GM23338 (cell line): Measurements from ENCODE around the gene EIF5A. TPM values are rescaled to one million over a fixed set of nuclear protein-coding genes. Genes with fewer than 3 reads are reported as not detected.
"Not testable (repeated sequence)": the region's sequence is repeated elsewhere in the genome, so short reads cannot be mapped to it uniquely, and the experiment has no call there.

ENCODE experiments used
- ATAC-seq: fragments of 200-7000 bp; cut with Tn5 transposase; 3 replicates; pipeline ENCODE4 v1.9.1; 2020
- DNase-seq: peaks from one replicate; pipeline ENCODE4 v3.0.0-alpha.2; 2015; ENCODE audit warnings: low spot score
- H2AFZ ChIP-seq: fragments of 200-600 bp; sonication (generic); 2 replicates; pipeline ENCODE4 v1.8.0; 2016; ENCODE audit warnings: antibody characterized with exemption, mild to moderate bottlenecking, moderate library complexity
- H3F3A ChIP-seq: fragments of 200-600 bp; sonication (generic); replicated peaks from 2 replicates; pipeline ENCODE4 v1.8.0; 2017; ENCODE audit warnings: antibody characterized with exemption, mixed run types, low read depth
- H3K27ac ChIP-seq: fragments of 200-600 bp; sonication (generic); 2 replicates; pipeline ENCODE4 v1.6.1; 2016; ENCODE audit warnings: low read depth
- H3K27me3 ChIP-seq: fragments of 200-600 bp; sonication (generic); 2 replicates; pipeline ENCODE4 v1.8.0; 2016; ENCODE audit warnings: mild to moderate bottlenecking, mixed run types, moderate library complexity; ENCODE audit not compliant: insufficient read depth
- H3K36me3 ChIP-seq: fragments of 200-600 bp; sonication (generic); 2 replicates; pipeline ENCODE4 v1.8.0; 2016; ENCODE audit warnings: mild to moderate bottlenecking; ENCODE audit not compliant: insufficient read depth
- H3K4me1 ChIP-seq: fragments of 200-600 bp; sonication (generic); 2 replicates; pipeline ENCODE4 v1.8.0; 2016; ENCODE audit warnings: mild to moderate bottlenecking, moderate library complexity; ENCODE audit not compliant: insufficient read depth
- H3K4me2 ChIP-seq: fragments of 200-600 bp; sonication (generic); 2 replicates; pipeline ENCODE4 v1.7.1; 2017; ENCODE audit warnings: mixed run types
- H3K4me3 ChIP-seq: fragments of 200-600 bp; sonication (generic); 2 replicates; pipeline ENCODE4 v1.6.1; 2016; ENCODE audit warnings: mixed run types
- H3K79me2 ChIP-seq: fragments of 200-600 bp; sonication (generic); replicated peaks from 2 replicates; pipeline ENCODE4 v1.8.0; 2017; ENCODE audit warnings: mild to moderate bottlenecking; ENCODE audit not compliant: insufficient read depth
- H3K9me2 ChIP-seq: fragments of 200-600 bp; sonication (generic); 2 replicates; pipeline ENCODE4 v1.8.0; 2017; ENCODE audit not compliant: insufficient read depth
- H4K20me1 ChIP-seq: fragments of 200-600 bp; sonication (generic); replicated peaks from 2 replicates; pipeline ENCODE4 v1.8.0; 2017; ENCODE audit warnings: mild to moderate bottlenecking; ENCODE audit not compliant: insufficient read depth
- H3K27ac Mint-ChIP-seq: 2 replicates; pipeline ENCODE4 v1.8.0; 2020; ENCODE audit warnings: inconsistent platforms, mild to moderate bottlenecking, moderate library complexity, mixed read lengths
- H3K27me3 Mint-ChIP-seq: 3 replicates; pipeline ENCODE4 v1.8.0; 2022; ENCODE audit warnings: low read depth, mild to moderate bottlenecking, moderate library complexity, mixed read lengths, inconsistent platforms; ENCODE audit not compliant: insufficient read depth, poor library complexity
- H3K36me3 Mint-ChIP-seq: 3 replicates; pipeline ENCODE4 v1.8.0; 2021; ENCODE audit warnings: low read depth, mild to moderate bottlenecking, inconsistent platforms, moderate library complexity, mixed read lengths
- H3K4me1 Mint-ChIP-seq: 3 replicates; pipeline ENCODE4 v1.8.0; 2020; ENCODE audit warnings: mild to moderate bottlenecking, inconsistent platforms, mixed read lengths
- H3K4me3 Mint-ChIP-seq: 3 replicates; pipeline ENCODE4 v1.8.0; 2021; ENCODE audit warnings: moderate library complexity, mild to moderate bottlenecking, inconsistent platforms, mixed read lengths
- H3K9me3 Mint-ChIP-seq: 3 replicates; pipeline ENCODE4 v1.8.0; 2020; ENCODE audit warnings: moderate library complexity, mild to moderate bottlenecking, inconsistent platforms, mixed read lengths
- EZH2phosphoT487 ChIP-seq: fragments of 200-600 bp; sonication (generic); IDR thresholded peaks from one replicate; pipeline ENCODE4 v1.8.1; 2018; ENCODE audit warnings: antibody characterized with exemption; ENCODE audit not compliant: unreplicated experiment
- NANOG ChIP-seq: IDR thresholded peaks from 2 replicates; pipeline ENCODE4 v1.6.1; 2016; ENCODE audit warnings: antibody characterized with exemption, borderline replicate concordance
- POLR2AphosphoS5 ChIP-seq: IDR thresholded peaks from 2 replicates; pipeline ENCODE4 v1.6.1; 2016; ENCODE audit warnings: antibody characterized with exemption, low read depth
- STAT1 ChIP-seq: IDR thresholded peaks from one replicate; pipeline ENCODE4 v1.6.1; 2016; ENCODE audit warnings: antibody characterized with exemption; ENCODE audit not compliant: unreplicated experiment
- ZNF114 ChIP-seq: fragments of 250-450 bp; sonication (Bioruptor Pico); IDR thresholded peaks from 2 replicates; pipeline ENCODE4 v1.5.0; 2020; ENCODE audit warnings: mild to moderate bottlenecking, moderate library complexity
- polyA plus RNA-seq: library from polyadenylated mRNA; unstranded; fragments of >200 nt; fragmentation: Nextera tagmentation; extraction: Ambion mirVana; gene quantifications from 2 replicates; pipeline ENCODE4 v1.2.1, GENCODE V29; 2016
- total RNA-seq: library from RNA; depleted of rRNA; stranded (reverse); fragments of >200 nt; shearing (Covaris generic); gene quantifications from 2 replicates; pipeline ENCODE4 v1.2.3, GENCODE V29; 2014
- TF ChIP-seq, protein P1 (sequence below): fragments of 250-450 bp; sonication (Bioruptor Pico); IDR thresholded peaks from 2 replicates; pipeline ENCODE4 v1.5.0; 2020; ENCODE audit warnings: mild to moderate bottlenecking, moderate library complexity
- TF ChIP-seq, protein P2 (sequence below): IDR thresholded peaks from one replicate; pipeline ENCODE4 v1.6.1; 2018; ENCODE audit warnings: antibody characterized with exemption; ENCODE audit not compliant: unreplicated experiment
- TF ChIP-seq, protein P3 (sequence below): IDR thresholded peaks from 2 replicates; pipeline ENCODE4 v1.6.1; 2016; ENCODE audit warnings: antibody characterized with exemption

Gene EIF5A
- total and polyA plus RNA-seq, 2 experiments from 2014 or later = 833 to 1,562 TPM

DNA sequence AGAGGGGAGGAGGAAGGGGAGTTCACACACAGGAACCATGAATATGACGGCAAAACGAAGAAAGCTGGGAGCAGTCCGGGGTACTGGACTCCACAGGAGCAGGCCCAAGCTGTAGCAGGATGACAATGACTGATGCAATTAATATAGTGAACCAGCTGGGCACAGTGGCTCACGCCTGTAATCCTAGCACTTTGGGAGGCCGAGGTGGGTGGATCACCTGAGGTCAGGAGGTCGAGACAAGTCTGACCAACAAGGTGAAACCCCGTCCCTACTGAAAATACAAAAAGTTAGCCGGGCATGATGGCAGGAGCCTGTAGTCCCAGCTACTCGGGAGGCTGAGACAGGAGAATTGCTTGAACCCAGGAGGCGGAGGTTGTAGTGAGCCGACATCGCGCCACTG, 28.3 kb downstream of the EIF5A start:
- peaks cover 31% of the 10 kb centered on the region for H3K4me1 Mint-ChIP-seq

DNA sequence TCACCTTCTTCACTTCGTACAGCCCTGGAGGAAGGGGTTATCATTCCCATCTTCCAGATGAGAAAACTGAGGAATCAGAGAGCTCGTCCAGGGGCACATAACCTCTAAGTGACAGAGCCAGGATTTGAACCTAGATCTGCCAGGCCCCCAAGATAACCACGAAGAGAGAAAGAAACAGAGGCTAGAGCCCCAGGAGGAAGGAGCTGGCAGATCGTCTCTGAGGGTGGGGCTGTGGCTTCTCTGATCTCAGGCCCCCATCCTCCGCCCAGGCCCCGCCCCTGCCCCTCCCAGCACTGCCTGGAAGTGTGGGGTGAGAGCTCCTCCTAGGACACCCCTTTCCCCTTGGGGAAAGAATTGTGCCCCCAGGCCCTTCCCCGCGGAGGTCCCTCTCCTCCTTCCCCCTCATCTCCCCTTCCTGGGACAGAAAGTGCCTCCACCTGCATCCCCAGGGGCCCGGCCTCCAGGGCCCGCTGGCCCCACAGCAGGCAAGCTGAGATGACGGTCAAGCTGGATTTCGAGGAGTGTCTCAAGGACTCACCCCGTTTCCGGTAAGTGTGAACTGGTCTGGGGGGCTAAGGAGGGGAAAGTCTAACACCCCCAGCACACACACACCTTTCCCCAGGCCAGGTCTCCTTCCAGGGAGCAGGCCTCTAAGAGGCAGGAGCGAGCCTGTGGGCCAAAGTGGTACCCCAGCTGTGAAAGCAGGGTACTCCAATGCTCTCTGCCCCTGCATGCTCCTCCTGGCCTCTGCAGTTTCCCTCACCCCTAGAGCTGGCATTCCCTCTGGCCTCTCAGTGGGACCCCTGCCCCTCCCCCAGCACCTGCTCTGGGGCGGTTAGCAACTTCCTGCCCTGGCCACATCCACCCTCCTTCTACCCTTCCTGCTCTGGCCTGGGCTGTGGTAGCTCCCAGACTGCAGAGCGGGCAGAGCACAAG, 29.1 kb downstream of the EIF5A start, which contains the start of gene ACAP1:
ACAP1 (plus strand) TSS at position 290 of the 936 bp plus-strand sequence; CDS start at position 496, 206 bp downstream.
- Histone ChIP-seq H3K79me2 (no peaks in the 10 kb centered on the region), H2AFZ (peak within 1 kb of the TSS; percentile 69), H3K9me2 (no peaks in the 10 kb centered on the region), H3K4me1 (peaks cover 18% of the 10 kb centered on the region), H3K27ac (peak within 1 kb of the TSS; percentile 95), H3K27me3 (no peaks in the 10 kb centered on the region), H3K36me3 (no peaks in the 10 kb centered on the region; the same call in 1 of the 2 replicates), H4K20me1 (no peaks in the 10 kb centered on the region), H3K4me3 (peak within 1 kb of the TSS; percentile 53), H3K4me2 (peak within 1 kb of the TSS; percentile 78), H3F3A (peaks cover 26% of the 10 kb centered on the region)
- DNase-seq = peak; percentile 90
- TF ChIP-seq ZNF114 (CRISPR knock-in tag) = no peak
- TF ChIP-seq, protein P1, sequence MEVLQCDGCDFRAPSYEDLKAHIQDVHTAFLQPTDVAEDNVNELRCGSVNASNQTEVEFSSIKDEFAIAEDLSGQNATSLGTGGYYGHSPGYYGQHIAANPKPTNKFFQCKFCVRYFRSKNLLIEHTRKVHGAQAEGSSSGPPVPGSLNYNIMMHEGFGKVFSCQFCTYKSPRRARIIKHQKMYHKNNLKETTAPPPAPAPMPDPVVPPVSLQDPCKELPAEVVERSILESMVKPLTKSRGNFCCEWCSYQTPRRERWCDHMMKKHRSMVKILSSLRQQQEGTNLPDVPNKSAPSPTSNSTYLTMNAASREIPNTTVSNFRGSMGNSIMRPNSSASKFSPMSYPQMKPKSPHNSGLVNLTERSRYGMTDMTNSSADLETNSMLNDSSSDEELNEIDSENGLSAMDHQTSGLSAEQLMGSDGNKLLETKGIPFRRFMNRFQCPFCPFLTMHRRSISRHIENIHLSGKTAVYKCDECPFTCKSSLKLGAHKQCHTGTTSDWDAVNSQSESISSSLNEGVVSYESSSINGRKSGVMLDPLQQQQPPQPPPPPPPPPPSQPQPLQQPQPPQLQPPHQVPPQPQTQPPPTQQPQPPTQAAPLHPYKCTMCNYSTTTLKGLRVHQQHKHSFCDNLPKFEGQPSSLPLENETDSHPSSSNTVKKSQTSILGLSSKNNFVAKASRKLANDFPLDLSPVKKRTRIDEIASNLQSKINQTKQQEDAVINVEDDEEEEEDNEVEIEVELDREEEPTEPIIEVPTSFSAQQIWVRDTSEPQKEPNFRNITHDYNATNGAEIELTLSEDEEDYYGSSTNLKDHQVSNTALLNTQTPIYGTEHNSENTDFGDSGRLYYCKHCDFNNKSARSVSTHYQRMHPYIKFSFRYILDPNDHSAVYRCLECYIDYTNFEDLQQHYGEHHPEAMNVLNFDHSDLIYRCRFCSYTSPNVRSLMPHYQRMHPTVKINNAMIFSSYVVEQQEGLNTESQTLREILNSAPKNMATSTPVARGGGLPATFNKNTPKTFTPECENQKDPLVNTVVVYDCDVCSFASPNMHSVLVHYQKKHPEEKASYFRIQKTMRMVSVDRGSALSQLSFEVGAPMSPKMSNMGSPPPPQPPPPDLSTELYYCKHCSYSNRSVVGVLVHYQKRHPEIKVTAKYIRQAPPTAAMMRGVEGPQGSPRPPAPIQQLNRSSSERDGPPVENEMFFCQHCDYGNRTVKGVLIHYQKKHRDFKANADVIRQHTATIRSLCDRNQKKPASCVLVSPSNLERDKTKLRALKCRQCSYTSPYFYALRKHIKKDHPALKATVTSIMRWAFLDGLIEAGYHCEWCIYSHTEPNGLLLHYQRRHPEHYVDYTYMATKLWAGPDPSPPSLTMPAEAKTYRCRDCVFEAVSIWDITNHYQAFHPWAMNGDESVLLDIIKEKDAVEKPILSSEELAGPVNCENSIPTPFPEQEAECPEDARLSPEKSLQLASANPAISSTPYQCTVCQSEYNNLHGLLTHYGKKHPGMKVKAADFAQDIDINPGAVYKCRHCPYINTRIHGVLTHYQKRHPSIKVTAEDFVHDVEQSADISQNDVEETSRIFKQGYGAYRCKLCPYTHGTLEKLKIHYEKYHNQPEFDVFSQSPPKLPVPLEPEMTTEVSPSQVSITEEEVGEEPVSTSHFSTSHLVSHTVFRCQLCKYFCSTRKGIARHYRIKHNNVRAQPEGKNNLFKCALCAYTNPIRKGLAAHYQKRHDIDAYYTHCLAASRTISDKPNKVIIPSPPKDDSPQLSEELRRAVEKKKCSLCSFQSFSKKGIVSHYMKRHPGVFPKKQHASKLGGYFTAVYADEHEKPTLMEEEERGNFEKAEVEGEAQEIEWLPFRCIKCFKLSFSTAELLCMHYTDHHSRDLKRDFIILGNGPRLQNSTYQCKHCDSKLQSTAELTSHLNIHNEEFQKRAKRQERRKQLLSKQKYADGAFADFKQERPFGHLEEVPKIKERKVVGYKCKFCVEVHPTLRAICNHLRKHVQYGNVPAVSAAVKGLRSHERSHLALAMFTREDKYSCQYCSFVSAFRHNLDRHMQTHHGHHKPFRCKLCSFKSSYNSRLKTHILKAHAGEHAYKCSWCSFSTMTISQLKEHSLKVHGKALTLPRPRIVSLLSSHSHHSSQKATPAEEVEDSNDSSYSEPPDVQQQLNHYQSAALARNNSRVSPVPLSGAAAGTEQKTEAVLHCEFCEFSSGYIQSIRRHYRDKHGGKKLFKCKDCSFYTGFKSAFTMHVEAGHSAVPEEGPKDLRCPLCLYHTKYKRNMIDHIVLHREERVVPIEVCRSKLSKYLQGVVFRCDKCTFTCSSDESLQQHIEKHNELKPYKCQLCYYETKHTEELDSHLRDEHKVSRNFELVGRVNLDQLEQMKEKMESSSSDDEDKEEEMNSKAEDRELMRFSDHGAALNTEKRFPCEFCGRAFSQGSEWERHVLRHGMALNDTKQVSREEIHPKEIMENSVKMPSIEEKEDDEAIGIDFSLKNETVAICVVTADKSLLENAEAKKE (CRISPR knock-in tag) = 0 out of 2 replicates have a peak, but pooled peaks have one; percentile 40
- TF ChIP-seq STAT1 = no peak
- TF ChIP-seq NANOG = no peak
- TF ChIP-seq POLR2AphosphoS5 = peak; percentile 43; the same call in 1 of the 2 replicates
- TF ChIP-seq EZH2phosphoT487 = no peak
- TF ChIP-seq, protein P2, sequence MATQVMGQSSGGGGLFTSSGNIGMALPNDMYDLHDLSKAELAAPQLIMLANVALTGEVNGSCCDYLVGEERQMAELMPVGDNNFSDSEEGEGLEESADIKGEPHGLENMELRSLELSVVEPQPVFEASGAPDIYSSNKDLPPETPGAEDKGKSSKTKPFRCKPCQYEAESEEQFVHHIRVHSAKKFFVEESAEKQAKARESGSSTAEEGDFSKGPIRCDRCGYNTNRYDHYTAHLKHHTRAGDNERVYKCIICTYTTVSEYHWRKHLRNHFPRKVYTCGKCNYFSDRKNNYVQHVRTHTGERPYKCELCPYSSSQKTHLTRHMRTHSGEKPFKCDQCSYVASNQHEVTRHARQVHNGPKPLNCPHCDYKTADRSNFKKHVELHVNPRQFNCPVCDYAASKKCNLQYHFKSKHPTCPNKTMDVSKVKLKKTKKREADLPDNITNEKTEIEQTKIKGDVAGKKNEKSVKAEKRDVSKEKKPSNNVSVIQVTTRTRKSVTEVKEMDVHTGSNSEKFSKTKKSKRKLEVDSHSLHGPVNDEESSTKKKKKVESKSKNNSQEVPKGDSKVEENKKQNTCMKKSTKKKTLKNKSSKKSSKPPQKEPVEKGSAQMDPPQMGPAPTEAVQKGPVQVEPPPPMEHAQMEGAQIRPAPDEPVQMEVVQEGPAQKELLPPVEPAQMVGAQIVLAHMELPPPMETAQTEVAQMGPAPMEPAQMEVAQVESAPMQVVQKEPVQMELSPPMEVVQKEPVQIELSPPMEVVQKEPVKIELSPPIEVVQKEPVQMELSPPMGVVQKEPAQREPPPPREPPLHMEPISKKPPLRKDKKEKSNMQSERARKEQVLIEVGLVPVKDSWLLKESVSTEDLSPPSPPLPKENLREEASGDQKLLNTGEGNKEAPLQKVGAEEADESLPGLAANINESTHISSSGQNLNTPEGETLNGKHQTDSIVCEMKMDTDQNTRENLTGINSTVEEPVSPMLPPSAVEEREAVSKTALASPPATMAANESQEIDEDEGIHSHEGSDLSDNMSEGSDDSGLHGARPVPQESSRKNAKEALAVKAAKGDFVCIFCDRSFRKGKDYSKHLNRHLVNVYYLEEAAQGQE = no peak
- TF ChIP-seq, protein P3, sequence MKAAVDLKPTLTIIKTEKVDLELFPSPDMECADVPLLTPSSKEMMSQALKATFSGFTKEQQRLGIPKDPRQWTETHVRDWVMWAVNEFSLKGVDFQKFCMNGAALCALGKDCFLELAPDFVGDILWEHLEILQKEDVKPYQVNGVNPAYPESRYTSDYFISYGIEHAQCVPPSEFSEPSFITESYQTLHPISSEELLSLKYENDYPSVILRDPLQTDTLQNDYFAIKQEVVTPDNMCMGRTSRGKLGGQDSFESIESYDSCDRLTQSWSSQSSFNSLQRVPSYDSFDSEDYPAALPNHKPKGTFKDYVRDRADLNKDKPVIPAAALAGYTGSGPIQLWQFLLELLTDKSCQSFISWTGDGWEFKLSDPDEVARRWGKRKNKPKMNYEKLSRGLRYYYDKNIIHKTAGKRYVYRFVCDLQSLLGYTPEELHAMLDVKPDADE = peak; percentile 82; the same call in 1 of the 2 replicates
- Mint-ChIP-seq H3K4me1 (peaks cover 29% of the 10 kb centered on the region), H3K27ac (peak within 1 kb of the TSS; percentile 87), H3K9me3 (no peaks in the 10 kb centered on the region), H3K27me3 (peaks cover 7% of the 10 kb centered on the region), H3K4me3 (peak within 1 kb of the TSS; percentile 66), H3K36me3 (peaks cover 6% of the 10 kb centered on the region)
- ATAC-seq = peak; percentile 94

More for the DNA sequence above, 28.3 kb downstream of the EIF5A start:
- not testable (repeated sequence) for H2AFZ ChIP-seq, ATAC-seq, H3K27me3 ChIP-seq, H3K79me2 ChIP-seq, H4K20me1 ChIP-seq, H3K36me3 ChIP-seq, H3K27me3 Mint-ChIP-seq, H3K36me3 Mint-ChIP-seq, H3K9me2 ChIP-seq, DNase-seq, H3K9me3 Mint-ChIP-seq
- Histone ChIP-seq H3K4me1 (peaks cover 20% of the 10 kb centered on the region), H3F3A (peaks cover 31% of the 10 kb centered on the region), H3K4me3 (peak overlapping the region; percentile 53; the same call in 1 of the 2 replicates), H3K4me2 (peak overlapping the region; percentile 78; the same call in 1 of the 2 replicates), H3K27ac (peak overlapping the region; percentile 95; the same call in 1 of the 2 replicates)
- H3K27ac Mint-ChIP-seq = peak overlapping the region; percentile 87; the same call in 1 of the 2 replicates
- peak overlapping the region; percentile 66; the same call in 2 of the 3 replicates for H3K4me3 Mint-ChIP-seq
